ENCODE results near the gene SEPTIN10.

The SEPTIN10 gene

GRCh38 chr2:109614715-109615636, 1.2 kb upstream of the SEPTIN10 start:
- peak overlapping the region; percentile 100 for H3K27ac ChIP-seq
- ChIA-PET CTCF (interaction anchor here (0.7 to 2.3 kb wide), 4 partner anchors 9 to 100 kb away, joined by 3 to 20 read pairs (median 3); no protein-coding TSS in a partner anchor), POLR2A (ENCODE audit: low non-redundant PET) (interaction anchor here (0.6 to 1.3 kb wide), 5 partner anchors 10 to 91 kb away, joined by 3 to 7 read pairs (median 3); no protein-coding TSS in a partner anchor)
- DNase-seq (ENCODE audit: low spot score): no peak
- TF ChIP-seq CTCF (conservative IDR thresholded peaks at IDR 0.05; ENCODE audit: low read depth): no peak

- ChIA-PET POLR2A (ENCODE audit: low non-redundant PET) (interaction anchor here (1.3 kb wide), 1 partner anchor 50 kb away, joined by 3 read pairs; no protein-coding TSS in a partner anchor), CTCF (interaction anchor here (1.0 kb wide), 1 partner anchor 67 kb away, joined by 12 read pairs; no protein-coding TSS in a partner anchor)
- no peak for TF ChIP-seq CTCF (conservative IDR thresholded peaks at IDR 0.05; ENCODE audit: low read depth)
- H3K27ac ChIP-seq: peak overlapping the region; percentile 100
- DNase-seq (ENCODE audit: low spot score): no peak
These were observed 465 bp downstream of the SEPTIN10 start for GRCh38 chr2:109613081-109613921.

GRCh38 chr2:109611467-109612095, 2.2 kb downstream of the SEPTIN10 start:
- CTCF ChIA-PET: interaction anchor here (0.7 kb wide), 1 partner anchor 88 kb away, joined by 3 read pairs; no protein-coding TSS in a partner anchor
- DNase-seq (ENCODE audit: low spot score): no peak
- POLR2A ChIA-PET (ENCODE audit: low non-redundant PET): no interaction called here
- TF ChIP-seq CTCF (conservative IDR thresholded peaks at IDR 0.05; ENCODE audit: low read depth): no peak
- peak overlapping the region; percentile 74 for H3K27ac ChIP-seq

- ChIA-PET CTCF (interaction anchor here (0.6 to 1.2 kb wide), 2 partner anchors 92 to 106 kb away, joined by 3 to 4 read pairs; no protein-coding TSS in a partner anchor), POLR2A (ENCODE audit: low non-redundant PET) (no interaction called here)
- no peak for TF ChIP-seq CTCF (conservative IDR thresholded peaks at IDR 0.05; ENCODE audit: low read depth)
- DNase-seq (ENCODE audit: low spot score): no peak
- H3K27ac ChIP-seq: peak overlapping the region; percentile 84
These were observed 4.3 kb downstream of the SEPTIN10 start for GRCh38 chr2:109609352-109610024.

- no peak for DNase-seq (ENCODE audit: low spot score)
- H3K27ac ChIP-seq: no peak overlapping the region
- TF ChIP-seq CTCF (conservative IDR thresholded peaks at IDR 0.05; ENCODE audit: low read depth): no peak
- ChIA-PET CTCF (interaction anchor here (0.8 to 1.3 kb wide), 2 partner anchors 62 to 128 kb away, joined by 4 to 6 read pairs; no protein-coding TSS in a partner anchor), POLR2A (ENCODE audit: low non-redundant PET) (no interaction called here)
These were observed 6.0 kb downstream of the SEPTIN10 start for GRCh38 chr2:109607766-109608165.

Measured in RWPE1 (cell line).